WTC11 (cell line): ENCODE results near the gene ACSBG1.

ENCODE experiments used
- AFF4 ChIP-seq: sonication (generic); formaldehyde crosslinking; IDR thresholded peaks from 2 replicates; pipeline ENCODE4 v1.8.1; 2023; ENCODE audit warnings: mild to moderate bottlenecking, missing genetic modification reagents, borderline replicate concordance
- CREM ChIP-seq: sonication (generic); formaldehyde crosslinking; IDR thresholded peaks from 2 replicates; pipeline ENCODE4 v1.8.1; 2022; ENCODE audit warnings: mild to moderate bottlenecking, missing genetic modification reagents, moderate library complexity
- CTCF ChIP-seq: fragments of 200-600 bp; IDR thresholded peaks from 2 replicates; pipeline ENCODE4 v1.8.0; 2022; ENCODE audit warnings: antibody characterized with exemption
- E2F4 ChIP-seq: sonication (generic); formaldehyde crosslinking; IDR thresholded peaks from 2 replicates; pipeline ENCODE4 v1.8.1; 2022; ENCODE audit warnings: low read depth, mild to moderate bottlenecking, moderate library complexity, missing genetic modification reagents, borderline replicate concordance
- ESRRA ChIP-seq: sonication (generic); formaldehyde crosslinking; IDR thresholded peaks from 2 replicates; pipeline ENCODE4 v1.8.1; 2022; ENCODE audit warnings: mild to moderate bottlenecking, missing genetic modification reagents, borderline replicate concordance
- ZNF121 ChIP-seq: sonication (generic); formaldehyde crosslinking; IDR thresholded peaks from 2 replicates; pipeline ENCODE4 v1.8.0; 2023; ENCODE audit warnings: missing genetic modification reagents
- ZNF138 ChIP-seq: sonication (generic); formaldehyde crosslinking; conservative IDR thresholded peaks from 2 replicates; pipeline ENCODE4 v1.8.1; 2022; ENCODE audit warnings: mild to moderate bottlenecking, moderate library complexity, missing genetic modification reagents
- ZNF232 ChIP-seq: sonication (generic); formaldehyde crosslinking; IDR thresholded peaks from 2 replicates; pipeline ENCODE4 v1.8.0; 2022; ENCODE audit warnings: mild to moderate bottlenecking, missing genetic modification reagents

GRCh38 chr15:78140292-78140691 is 94.1 kb downstream of the ACSBG1 start:
- TF ChIP-seq CTCF (no peak), ESRRA (CRISPR knock-in tag) (no peak), CREM (CRISPR knock-in tag) (no peak), ZNF121 (CRISPR knock-in tag) (no peak), AFF4 (CRISPR knock-in tag) (no peak), ZNF232 (CRISPR knock-in tag) (no peak), E2F4 (CRISPR knock-in tag) (no peak), ZNF138 (no peak)
